ENCODE measurements around the gene CDH23.

DNA sequence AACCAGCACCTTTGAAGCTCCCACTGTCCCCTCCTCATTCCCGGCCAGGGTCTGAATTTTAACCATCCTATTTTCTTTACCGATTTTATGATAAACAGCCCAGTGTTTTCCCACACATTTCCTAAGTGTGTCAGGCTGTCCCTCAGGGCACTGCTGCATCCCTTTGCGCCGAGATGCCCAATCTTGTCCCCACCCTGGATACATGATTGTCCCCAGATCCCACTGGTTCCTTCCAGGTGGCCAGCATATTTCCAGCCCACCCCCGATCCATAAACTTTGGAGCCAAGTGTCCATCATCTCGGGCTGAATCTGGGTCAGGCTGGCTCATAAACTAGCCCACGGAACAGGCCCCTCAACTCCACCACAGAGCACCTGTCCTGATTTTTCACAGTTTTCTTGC lies 137.2 kb downstream of the CDH23 start:
- TF ChIP-seq POLR2A (IDR thresholded peaks at IDR 0.05): no peak
- TF ChIP-seq, protein P1, sequence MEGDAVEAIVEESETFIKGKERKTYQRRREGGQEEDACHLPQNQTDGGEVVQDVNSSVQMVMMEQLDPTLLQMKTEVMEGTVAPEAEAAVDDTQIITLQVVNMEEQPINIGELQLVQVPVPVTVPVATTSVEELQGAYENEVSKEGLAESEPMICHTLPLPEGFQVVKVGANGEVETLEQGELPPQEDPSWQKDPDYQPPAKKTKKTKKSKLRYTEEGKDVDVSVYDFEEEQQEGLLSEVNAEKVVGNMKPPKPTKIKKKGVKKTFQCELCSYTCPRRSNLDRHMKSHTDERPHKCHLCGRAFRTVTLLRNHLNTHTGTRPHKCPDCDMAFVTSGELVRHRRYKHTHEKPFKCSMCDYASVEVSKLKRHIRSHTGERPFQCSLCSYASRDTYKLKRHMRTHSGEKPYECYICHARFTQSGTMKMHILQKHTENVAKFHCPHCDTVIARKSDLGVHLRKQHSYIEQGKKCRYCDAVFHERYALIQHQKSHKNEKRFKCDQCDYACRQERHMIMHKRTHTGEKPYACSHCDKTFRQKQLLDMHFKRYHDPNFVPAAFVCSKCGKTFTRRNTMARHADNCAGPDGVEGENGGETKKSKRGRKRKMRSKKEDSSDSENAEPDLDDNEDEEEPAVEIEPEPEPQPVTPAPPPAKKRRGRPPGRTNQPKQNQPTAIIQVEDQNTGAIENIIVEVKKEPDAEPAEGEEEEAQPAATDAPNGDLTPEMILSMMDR (IDR thresholded peaks at IDR 0.05): no peak
